Measurements from ENCODE around the gene NRP1.
"Not testable (repeated sequence)": the region's sequence is repeated elsewhere in the genome, so short reads cannot be mapped to it uniquely, and the experiment has no call there.

The NRP1 gene

GRCh38 chr10:33300544-33300943 is 33.9 kb downstream of the NRP1 start:
- not testable (repeated sequence) for DNase-seq (ENCODE audit: low read depth); H3K4me3 ChIP-seq (ENCODE audit: low read depth, low read length)

DNA sequence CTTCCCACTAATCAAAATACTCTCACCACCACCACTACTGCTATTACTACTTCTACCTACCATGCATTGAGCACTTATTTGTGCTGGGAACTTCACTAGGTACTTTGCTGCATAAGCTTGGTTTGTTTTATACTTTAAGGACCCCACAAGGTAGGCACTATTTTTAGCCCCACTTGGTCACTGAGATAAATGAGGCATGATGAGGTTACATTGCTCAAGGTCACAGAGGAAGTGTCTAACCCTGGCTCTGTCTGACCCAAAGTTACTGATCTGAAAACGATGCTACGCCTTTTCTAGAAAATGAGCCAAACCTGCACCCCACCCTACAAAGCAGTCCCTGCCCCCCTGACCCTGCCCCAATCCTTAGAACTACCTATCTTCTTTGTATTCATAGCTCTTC is 35.6 kb downstream of the NRP1 start:
- DNase-seq (ENCODE audit: low read depth), result no peak
- no peak overlapping the region for H3K4me3 ChIP-seq (ENCODE audit: low read depth, low read length)

- DNase-seq (ENCODE audit: low read depth), result no peak
- no peak overlapping the region for H3K4me3 ChIP-seq (ENCODE audit: low read depth, low read length)
These were observed 36.4 kb downstream of the NRP1 start for GRCh38 chr10:33298110-33298509.

DNA sequence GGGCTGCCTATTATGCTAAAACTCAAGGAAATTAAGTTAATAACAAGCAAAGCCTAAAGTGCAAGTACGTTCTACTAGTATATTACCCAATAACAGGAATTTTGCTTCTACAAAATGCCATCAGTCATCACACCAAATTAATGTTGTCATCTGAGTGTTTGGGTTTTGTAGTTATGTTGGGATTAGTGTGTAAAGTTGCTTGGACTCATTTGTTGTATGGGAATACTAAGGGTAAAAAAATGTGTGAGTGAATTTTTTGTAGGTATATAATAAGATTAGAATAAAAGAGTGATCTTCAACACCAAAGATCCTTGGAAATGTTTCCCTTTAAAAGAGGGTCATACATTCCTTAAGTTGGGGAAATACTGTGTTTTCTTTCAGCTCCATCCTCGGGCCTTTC is 38.6 kb downstream of the NRP1 start:
- H3K4me3 ChIP-seq (ENCODE audit: low read depth, low read length), result no peak overlapping the region
- no peak for DNase-seq (ENCODE audit: low read depth)

- no peak overlapping the region for H3K4me3 ChIP-seq (ENCODE audit: low read depth, low read length)
- DNase-seq (ENCODE audit: low read depth), result no peak
These were observed 40.8 kb downstream of the NRP1 start for GRCh38 chr10:33293531-33294170.

GRCh38 chr10:33293076-33293475 is 41.4 kb downstream of the NRP1 start:
- no peak for DNase-seq (ENCODE audit: low read depth)

GRCh38 chr10:33291053-33291592 is 43.3 kb downstream of the NRP1 start:
- peak; percentile 55 for DNase-seq (ENCODE audit: low read depth)
- H3K4me3 ChIP-seq (ENCODE audit: low read depth, low read length), result no peak overlapping the region

More at GRCh38 chr10:33293076-33293475, 41.4 kb downstream of the NRP1 start:
- H3K4me3 ChIP-seq (ENCODE audit: low read depth, low read length), result no peak overlapping the region

- no peak overlapping the region for H3K4me3 ChIP-seq (ENCODE audit: low read depth, low read length)
- DNase-seq (ENCODE audit: low read depth), result no peak
These were observed 44.0 kb downstream of the NRP1 start for GRCh38 chr10:33290321-33291052.

- DNase-seq (ENCODE audit: low read depth), result no peak
- H3K4me3 ChIP-seq (ENCODE audit: low read depth, low read length), result no peak overlapping the region
These were observed 44.7 kb downstream of the NRP1 start for GRCh38 chr10:33289776-33290175.

DNA sequence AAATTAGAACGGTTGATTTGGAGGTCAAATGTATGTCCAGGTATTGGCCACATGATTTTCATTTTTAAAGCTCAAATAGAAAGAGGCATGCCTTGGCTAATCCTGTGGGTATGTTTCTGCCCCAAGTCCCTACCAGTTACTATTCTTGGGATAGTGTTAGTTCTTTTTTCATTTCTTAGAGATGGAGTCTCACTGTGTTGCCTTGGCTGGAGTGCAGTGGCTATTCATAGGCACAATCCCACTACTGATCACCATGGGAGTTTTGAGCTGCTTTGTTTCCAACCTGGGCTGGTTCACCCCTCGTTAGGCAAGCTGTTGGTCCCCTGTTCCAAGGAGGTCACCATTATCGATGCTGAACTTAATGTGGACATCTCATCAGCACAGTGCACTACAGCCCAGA is 46.3 kb downstream of the NRP1 start:
- DNase-seq (ENCODE audit: low read depth), result no peak
- no peak overlapping the region for H3K4me3 ChIP-seq (ENCODE audit: low read depth, low read length)

DNA sequence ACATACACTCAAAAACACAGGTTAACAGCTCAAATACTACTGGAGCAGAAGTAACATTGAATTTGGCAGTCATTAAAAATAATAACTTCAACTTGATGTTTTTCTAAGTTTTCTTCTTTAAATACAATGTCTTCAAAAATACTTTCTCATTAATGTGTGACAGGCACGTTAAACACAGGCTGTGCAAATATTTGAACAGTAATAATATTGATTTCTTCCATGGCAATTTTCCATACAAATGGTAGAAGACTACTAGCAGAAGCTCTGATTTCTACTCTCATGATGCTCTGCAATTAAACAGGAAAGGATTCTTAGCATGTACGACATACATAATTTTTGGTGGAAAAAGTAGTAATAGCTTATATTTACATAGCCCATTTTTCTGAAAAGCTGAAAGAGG is 47.4 kb downstream of the NRP1 start:
- H3K4me3 ChIP-seq (ENCODE audit: low read depth, low read length), result no peak overlapping the region
- no peak for DNase-seq (ENCODE audit: low read depth)

DNA sequence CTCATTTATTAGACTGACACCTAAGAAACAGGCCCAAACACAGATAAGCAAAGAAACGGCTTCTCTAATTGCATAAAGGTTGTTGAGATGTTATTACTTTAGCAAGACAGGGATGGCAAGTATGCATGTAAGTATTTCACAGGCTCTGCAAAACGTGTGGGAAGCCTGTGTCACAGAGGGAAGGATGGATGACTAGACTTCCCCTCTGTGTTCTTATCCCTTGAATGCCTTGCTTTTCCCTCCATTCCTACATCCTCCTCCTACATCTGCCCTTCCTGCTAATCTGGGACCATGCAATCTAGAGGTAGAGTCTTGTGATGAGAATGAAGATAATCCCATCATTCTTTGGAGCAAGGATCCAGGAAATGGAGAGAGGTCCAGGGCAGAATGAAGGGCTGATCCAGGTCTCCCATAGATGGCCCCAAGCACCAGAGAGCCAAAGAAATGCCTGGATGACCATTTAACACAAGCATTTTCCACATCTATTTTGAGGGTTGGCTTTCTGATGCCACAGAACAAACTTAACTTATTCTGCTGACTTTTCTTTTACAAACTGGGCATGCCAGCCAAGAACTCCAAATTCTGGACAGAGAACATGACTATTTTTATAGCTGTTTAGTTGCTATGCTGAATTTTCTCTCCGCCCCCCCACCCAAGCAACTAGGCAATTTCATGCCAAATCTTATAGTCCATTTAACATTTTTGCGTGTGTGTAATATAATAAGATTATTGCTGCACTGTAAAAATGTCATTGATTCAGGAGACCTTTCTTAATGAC is 48.1 kb downstream of the NRP1 start:
- no peak for DNase-seq (ENCODE audit: low read depth)
- no peak overlapping the region for H3K4me3 ChIP-seq (ENCODE audit: low read depth, low read length)

GRCh38 chr10:33284945-33285344 is 49.5 kb downstream of the NRP1 start:
- H3K4me3 ChIP-seq (ENCODE audit: low read depth, low read length), result no peak overlapping the region
- DNase-seq (ENCODE audit: low read depth), result no peak

DNA sequence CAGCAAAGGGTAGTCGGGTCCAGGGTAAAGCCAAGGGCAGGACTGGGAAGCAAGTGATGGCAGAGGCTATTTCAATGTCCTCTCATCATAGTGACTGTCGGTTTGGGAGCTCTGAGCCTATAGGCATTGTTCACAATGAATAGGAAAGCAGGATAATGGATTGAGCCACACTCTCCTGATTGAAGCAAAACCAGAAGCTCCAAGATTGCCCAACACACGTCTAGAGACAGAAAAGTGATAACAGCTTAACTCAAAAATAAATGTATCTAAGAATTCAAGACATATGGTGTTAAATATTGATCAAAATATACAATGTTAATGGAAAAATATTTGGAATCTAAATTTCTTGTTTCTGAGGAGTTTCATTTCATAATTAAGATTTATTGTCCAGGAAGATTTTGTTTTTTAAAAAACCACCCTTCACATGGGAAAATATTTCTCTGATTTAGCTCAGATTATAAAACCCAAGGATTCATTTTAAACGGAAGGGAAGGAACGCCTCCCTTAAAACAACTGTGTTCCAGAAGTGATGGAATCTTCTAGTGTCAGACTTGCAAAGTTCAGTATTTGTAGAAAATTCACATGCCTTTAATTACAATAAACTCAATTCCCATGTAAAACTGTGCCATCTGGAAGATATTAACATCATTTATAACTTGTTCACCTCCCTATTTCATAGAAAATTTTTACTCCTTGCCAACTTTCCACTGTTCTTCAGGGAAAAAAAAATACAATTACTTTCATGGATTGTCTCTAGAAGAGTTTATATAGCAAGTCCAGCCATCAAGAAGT is 54.5 kb downstream of the NRP1 start:
- H3K4me3 ChIP-seq (ENCODE audit: low read depth, low read length), result no peak overlapping the region
- DNase-seq (ENCODE audit: low read depth), result no peak

DNA sequence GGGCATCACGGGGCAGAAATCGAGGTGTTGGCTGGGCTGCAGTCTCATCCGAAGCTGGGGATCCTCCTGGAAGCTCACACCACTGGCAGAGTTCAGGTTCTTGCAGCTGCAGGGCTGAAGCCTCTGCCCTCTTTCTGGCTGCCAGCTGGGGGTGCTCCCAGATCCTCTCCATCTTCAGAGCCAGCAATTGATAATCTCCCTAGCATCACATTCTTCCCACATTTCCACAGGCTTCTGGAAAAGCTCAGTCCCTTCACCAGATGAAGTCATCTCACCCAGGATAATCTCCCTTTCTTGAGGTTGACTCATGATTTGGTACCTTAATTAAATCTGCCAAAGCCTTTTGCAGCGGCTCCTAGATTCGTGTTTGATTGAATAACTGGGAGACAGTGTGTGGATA is 55.2 kb downstream of the NRP1 start:
- DNase-seq (ENCODE audit: low read depth), result no peak
- no peak overlapping the region for H3K4me3 ChIP-seq (ENCODE audit: low read depth, low read length)

DNA sequence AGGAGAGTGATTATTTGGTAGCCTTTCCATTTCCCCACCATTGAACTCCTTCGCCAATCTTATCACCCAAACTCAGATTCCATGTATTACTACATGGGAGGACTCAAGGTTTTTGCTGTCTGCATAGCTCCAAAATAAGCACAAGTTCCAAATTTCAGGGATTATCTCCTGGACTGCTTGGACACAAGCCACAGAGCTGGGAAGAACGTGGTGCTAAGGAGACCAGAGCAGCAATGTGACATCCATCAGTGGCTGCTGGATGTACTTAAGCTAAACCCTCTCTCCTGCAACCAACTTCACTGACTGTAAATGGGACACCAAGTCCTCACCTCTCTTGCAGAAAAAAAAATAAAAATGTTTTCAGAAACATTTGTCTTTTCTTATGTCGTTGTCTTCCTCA is 56.3 kb downstream of the NRP1 start:
- no peak overlapping the region for H3K4me3 ChIP-seq (ENCODE audit: low read depth, low read length)
- DNase-seq (ENCODE audit: low read depth), result no peak

DNA sequence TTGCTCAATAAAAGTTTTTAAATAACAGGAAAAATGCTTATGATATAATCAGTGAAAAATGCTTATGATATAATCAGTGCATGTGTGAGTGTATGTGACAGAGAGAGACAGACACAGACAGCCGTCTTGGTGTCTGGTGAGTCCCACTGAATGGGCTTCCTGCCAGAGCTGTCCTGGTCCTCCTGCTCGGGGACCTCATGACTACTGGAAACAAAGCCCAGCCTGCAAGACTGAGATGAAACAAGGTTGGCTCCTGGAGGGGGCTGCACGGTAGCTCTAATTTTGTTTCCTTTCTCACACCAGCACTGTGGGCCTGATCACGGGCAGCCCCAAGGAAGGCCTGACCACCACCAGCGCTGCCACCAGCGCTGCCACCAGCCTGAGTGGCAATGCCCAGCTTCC is 57.3 kb downstream of the NRP1 start:
- no peak for DNase-seq (ENCODE audit: low read depth)
- H3K4me3 ChIP-seq (ENCODE audit: low read depth, low read length), result no peak overlapping the region

DNA sequence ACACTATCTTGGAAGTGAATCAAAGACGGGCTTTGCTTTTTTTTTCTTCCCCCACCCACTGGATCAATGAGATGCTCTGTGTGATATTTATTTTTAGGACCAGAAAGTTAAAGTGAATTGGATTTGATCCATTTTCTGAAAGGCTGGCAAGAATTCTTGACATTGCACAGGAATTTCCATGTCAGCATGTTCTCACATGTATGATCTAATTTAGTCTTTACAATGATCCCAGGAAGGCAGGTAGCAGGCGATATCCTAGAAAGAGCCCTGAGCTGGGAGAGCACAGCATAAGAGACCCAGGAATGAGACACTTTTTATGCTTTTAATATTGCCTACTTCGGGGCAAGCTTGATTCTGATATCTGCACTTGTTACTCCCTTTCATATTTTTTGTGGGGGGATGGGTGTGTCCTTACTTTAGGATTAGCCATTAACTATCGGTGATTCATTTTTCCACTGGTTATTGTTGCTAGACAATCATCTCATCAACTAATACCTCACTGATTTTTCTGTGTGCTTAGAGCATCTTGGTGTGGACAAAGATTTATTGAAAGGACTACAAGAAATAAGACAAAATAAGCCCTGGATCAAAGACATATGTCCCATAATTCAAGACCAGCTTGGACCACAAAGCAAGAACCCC is 58.1 kb downstream of the NRP1 start:
- no peak overlapping the region for H3K4me3 ChIP-seq (ENCODE audit: low read depth, low read length)
- no peak for DNase-seq (ENCODE audit: low read depth)
